HCT116 (cell line): ENCODE data around the gene ADNP. TPM values are rescaled to one million over a fixed set of nuclear protein-coding genes. Genes with fewer than 3 reads are reported as not detected.

Experiments used
- ATAC-seq: fragments of 200-7000 bp; cut with Tn5 transposase; 2 replicates; pipeline ENCODE4 v1.9.1; 2020; ENCODE audit warnings: mild to moderate bottlenecking, moderate library complexity
- BruUV-seq: library from RNA; stranded (reverse); fragments of 400-500 nt; replicated peaks from 2 replicates; lab custom pipeline; 2021; lab: Mats Ljungman, UMichigan
- CTCF ChIA-PET: fragments of 300-600 bp; sonication (Branson Sonifier 250); formaldehyde crosslinking; loops from one replicate; lab custom pipeline; 2021; ENCODE audit warnings: antibody characterized with exemption; lab: Charles Lee
- POLR2A ChIA-PET: fragments of 300-600, 350-600 bp; sonication (Branson Sonifier 250); formaldehyde crosslinking; loops from one replicate; lab custom pipeline; 2021; ENCODE audit warnings: antibody characterized with exemption; lab: Charles Lee
- RAD21 ChIA-PET, 2 experiments: fragments of 300-600 bp; sonication (Branson Sonifier 250); formaldehyde crosslinking; loops; one replicate each; lab custom pipeline; 2023; ENCODE audit warnings: low total read pairs in 2 of 2; ENCODE audit not compliant: uncharacterized antibody in 2 of 2, unreplicated experiment in 2 of 2, low non-redundant PET in 1 of 2; lab: Charles Lee
- DNase-seq: peaks from one replicate; pipeline ENCODE4 v3.0.0-alpha.2; 2010; ENCODE audit warnings: low read depth, low spot score
- H2AFZ ChIP-seq: fragments of 200-600 bp; shearing (Covaris generic), sonication (generic); 2 replicates; pipeline ENCODE4 v1.6.1; 2017; ENCODE audit warnings: low read depth, mixed run types, mixed read lengths, antibody characterized with exemption, low read length; ENCODE audit not compliant: poor library complexity, severe bottlenecking
- H3K27ac ChIP-seq: 2 replicates; pipeline ENCODE4 v1.5.1; 2012; ENCODE audit warnings: low read depth, low read length
- H3K27me3 ChIP-seq: fragments of 200-600 bp; sonication (generic); 2 replicates; pipeline ENCODE4 v1.6.1; 2016; ENCODE audit warnings: mixed run types, low read length, mixed read lengths; ENCODE audit not compliant: insufficient read depth
- H3K36me3 ChIP-seq, 2 experiments: fragments of 200-500 bp in 1 of 2; fragments of 200-600 bp in 1 of 2; sonication (Bioruptor generic) in 1 of 2; sonication (generic) in 1 of 2; 2 replicates each; pipeline versions ENCODE4 v1.5.1 to v1.6.1; 2014 to 2016; ENCODE audit warnings: low read length in 2 of 2, inconsistent platforms in 1 of 2, mixed read lengths in 1 of 2, mixed run types in 1 of 2; ENCODE audit not compliant: insufficient read depth in 2 of 2, control insufficient read depth in 1 of 2
- H3K4me1 ChIP-seq, 2 experiments: fragments of 200-600 bp in 1 of 2; sonication (generic) in 1 of 2; 2 replicates each; pipeline versions ENCODE4 v1.5.1 to v1.6.1; 2012 to 2017; ENCODE audit warnings: low read length in 2 of 2, inconsistent platforms in 1 of 2, mild to moderate bottlenecking in 1 of 2, mixed read lengths in 1 of 2, mixed run types in 1 of 2, moderate library complexity in 1 of 2; ENCODE audit not compliant: insufficient read depth in 2 of 2, control insufficient read depth in 1 of 2
- H3K4me2 ChIP-seq: fragments of 200-600 bp; sonication (generic); 2 replicates; pipeline ENCODE4 v1.6.1; 2017; ENCODE audit warnings: mixed run types, low read length, mixed read lengths
- H3K4me3 ChIP-seq, 2 experiments: fragments of 200-600 bp in 1 of 2; sonication (generic) in 1 of 2; replicated peaks in 1 of 2; 2 replicates each; pipeline ENCODE4 v1.5.1; 2011 to 2016; ENCODE audit warnings: low read length in 2 of 2, control low read depth in 1 of 2, low read depth in 1 of 2, mild to moderate bottlenecking in 1 of 2, mixed read lengths in 1 of 2, mixed run types in 1 of 2
- H3K79me2 ChIP-seq: fragments of 200-600 bp; sonication (generic); 2 replicates; pipeline ENCODE4 v1.6.1; 2017; ENCODE audit warnings: mild to moderate bottlenecking, mixed run types, low read length, moderate library complexity, mixed read lengths; ENCODE audit not compliant: insufficient read depth
- H3K9ac ChIP-seq: fragments of 200-600 bp; sonication (generic); 2 replicates; pipeline ENCODE4 v1.6.1; 2016; ENCODE audit warnings: low read length, mixed read lengths
- H3K9me2 ChIP-seq: fragments of 200-600 bp; sonication (generic), shearing (Covaris generic); 2 replicates; pipeline ENCODE4 v1.6.1; 2017; ENCODE audit warnings: mixed run types, mild to moderate bottlenecking, moderate library complexity; ENCODE audit not compliant: insufficient read depth
- H3K9me3 ChIP-seq, 2 experiments: fragments of 200-500 bp in 1 of 2; fragments of 200-600 bp in 1 of 2; sonication (Bioruptor generic) in 1 of 2; sonication (generic) in 1 of 2; 2 replicates each; pipeline ENCODE4 v1.6.1; 2014 to 2017; ENCODE audit warnings: low read length in 2 of 2, mixed read lengths in 2 of 2, inconsistent platforms in 1 of 2, low read depth in 1 of 2, mild to moderate bottlenecking in 1 of 2, mixed run types in 1 of 2, moderate library complexity in 1 of 2; ENCODE audit not compliant: control insufficient read depth in 1 of 2, insufficient read depth in 1 of 2
- H4K20me1 ChIP-seq: fragments of 200-600 bp; sonication (generic), shearing (Covaris generic); 2 replicates; pipeline ENCODE4 v1.6.1; 2017; ENCODE audit warnings: mixed run types, mild to moderate bottlenecking, moderate library complexity; ENCODE audit not compliant: insufficient read depth
- CBX3 ChIP-seq: IDR thresholded peaks from 2 replicates; pipeline ENCODE4 v1.6.1; 2012; ENCODE audit warnings: low read depth
- EGR1 ChIP-seq: IDR thresholded peaks from 2 replicates; pipeline ENCODE4 v1.6.1; 2012; ENCODE audit warnings: low read depth
- SIN3A ChIP-seq: IDR thresholded peaks from 2 replicates; pipeline ENCODE4 v1.6.1; 2012; ENCODE audit warnings: low read depth
- SRF ChIP-seq: IDR thresholded peaks from 2 replicates; pipeline ENCODE4 v1.6.1; 2012; ENCODE audit warnings: low read depth
- TCF7L2 ChIP-seq: IDR thresholded peaks from 2 replicates; pipeline ENCODE4 v1.7.0; 2011; ENCODE audit warnings: borderline replicate concordance, inconsistent platforms; ENCODE audit not compliant: insufficient read depth, insufficient read length; ENCODE audit errors: extremely low read depth
- ZNF274 ChIP-seq: fragments of 200-500 bp; sonication (Bioruptor generic); IDR thresholded peaks from 2 replicates; pipeline ENCODE4 v1.6.1; 2014; ENCODE audit warnings: mild to moderate bottlenecking, low read depth, low read length, inconsistent platforms
- intact Hi-C: fragments of 100-400 bp; cut with micrococcal nuclease; formaldehyde crosslinking; loops from 2 replicates; pipeline ENCODE4 v1.10.0; 2022
- total RNA-seq: library from RNA; stranded (reverse); gene quantifications from one replicate; pipeline ENCODE4 v1.2.1, GENCODE V29; 2021; ENCODE audit not compliant: unreplicated experiment
- TF ChIP-seq, protein P1 (sequence below), 3 experiments: fragments of 200-600 bp in 1 of 3; sonication (generic) in 1 of 3; IDR thresholded peaks in 2 of 3; conservative IDR thresholded peaks in 1 of 3; 2 replicates each; pipeline ENCODE4 v1.5.1; 2012 to 2017; ENCODE audit warnings: low read depth in 2 of 3, low read length in 2 of 3, antibody characterized with exemption in 1 of 3, borderline replicate concordance in 1 of 3, control low read depth in 1 of 3, mild to moderate bottlenecking in 1 of 3, mixed read lengths in 1 of 3, mixed run types in 1 of 3, moderate library complexity in 1 of 3; ENCODE audit not compliant: insufficient read depth in 1 of 3
- TF ChIP-seq, protein P2 (sequence below): IDR thresholded peaks from 2 replicates; pipeline ENCODE4 v1.6.1; 2011; ENCODE audit warnings: mild to moderate bottlenecking, low read length, moderate library complexity; ENCODE audit not compliant: insufficient replicate concordance; ENCODE audit errors: extremely low read depth
- TF ChIP-seq, protein P3 (sequence below): IDR thresholded peaks from 2 replicates; pipeline ENCODE4 v1.6.1; 2012

Gene ADNP
- total RNA-seq, 1 experiment from 2014 or later: 85.9 TPM

DNA sequence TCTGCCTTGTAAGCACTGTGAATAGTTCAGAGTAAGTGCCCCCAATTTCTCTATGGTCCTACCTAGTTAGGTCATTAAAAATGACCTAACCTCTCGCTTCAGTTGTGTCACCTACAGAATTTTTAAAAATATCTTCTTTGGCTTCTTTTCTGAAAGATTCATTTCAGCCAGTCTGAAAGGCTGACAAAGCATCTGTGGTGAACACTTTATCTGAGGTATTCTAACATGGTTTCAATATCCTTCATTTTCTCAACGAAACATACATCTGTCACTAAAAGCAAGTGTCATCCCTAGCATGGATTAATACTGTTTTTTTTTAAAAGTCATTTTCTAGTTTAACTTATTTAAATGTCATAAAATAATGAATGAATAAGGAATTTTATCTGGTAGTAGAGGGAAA lies 22.0 kb upstream of the ADNP start:
- Histone ChIP-seq H3K9me3 (no peaks in the 10 kb centered on the region), H3K9ac (no peak overlapping the region), H2AFZ (no peak overlapping the region), H3K4me3 (no peak overlapping the region), H3K36me3 (peaks cover 31 to 55% of the 10 kb centered on the region in 2 experiments; a peak in 3 of 4 replicates), H3K27ac (no peak overlapping the region), H3K79me2 (peaks cover 100% of the 10 kb centered on the region), H3K9me2 (no peaks in the 10 kb centered on the region), H4K20me1 (peaks cover 30% of the 10 kb centered on the region; the same call in 1 of the 2 replicates), H3K4me1 (peaks cover 9 to 22% of the 10 kb centered on the region in 2 experiments), H3K4me2 (no peak overlapping the region), H3K27me3 (no peaks in the 10 kb centered on the region)
- TF ChIP-seq ZNF274 (no peak), SRF (no peak), CBX3 (no peak), EGR1 (no peak), TCF7L2 (no peak), SIN3A (no peak)
- TF ChIP-seq, protein P1, sequence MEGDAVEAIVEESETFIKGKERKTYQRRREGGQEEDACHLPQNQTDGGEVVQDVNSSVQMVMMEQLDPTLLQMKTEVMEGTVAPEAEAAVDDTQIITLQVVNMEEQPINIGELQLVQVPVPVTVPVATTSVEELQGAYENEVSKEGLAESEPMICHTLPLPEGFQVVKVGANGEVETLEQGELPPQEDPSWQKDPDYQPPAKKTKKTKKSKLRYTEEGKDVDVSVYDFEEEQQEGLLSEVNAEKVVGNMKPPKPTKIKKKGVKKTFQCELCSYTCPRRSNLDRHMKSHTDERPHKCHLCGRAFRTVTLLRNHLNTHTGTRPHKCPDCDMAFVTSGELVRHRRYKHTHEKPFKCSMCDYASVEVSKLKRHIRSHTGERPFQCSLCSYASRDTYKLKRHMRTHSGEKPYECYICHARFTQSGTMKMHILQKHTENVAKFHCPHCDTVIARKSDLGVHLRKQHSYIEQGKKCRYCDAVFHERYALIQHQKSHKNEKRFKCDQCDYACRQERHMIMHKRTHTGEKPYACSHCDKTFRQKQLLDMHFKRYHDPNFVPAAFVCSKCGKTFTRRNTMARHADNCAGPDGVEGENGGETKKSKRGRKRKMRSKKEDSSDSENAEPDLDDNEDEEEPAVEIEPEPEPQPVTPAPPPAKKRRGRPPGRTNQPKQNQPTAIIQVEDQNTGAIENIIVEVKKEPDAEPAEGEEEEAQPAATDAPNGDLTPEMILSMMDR (IDR thresholded peaks at IDR 0.05 in 2 of 3, conservative IDR thresholded peaks at IDR 0.05 in 1 of 3; ENCODE audit: borderline replicate concordance in 1 of 3, insufficient read depth in 1 of 3, low read depth in 2 of 3, low read length in 2 of 3): no peak
- TF ChIP-seq, protein P2, sequence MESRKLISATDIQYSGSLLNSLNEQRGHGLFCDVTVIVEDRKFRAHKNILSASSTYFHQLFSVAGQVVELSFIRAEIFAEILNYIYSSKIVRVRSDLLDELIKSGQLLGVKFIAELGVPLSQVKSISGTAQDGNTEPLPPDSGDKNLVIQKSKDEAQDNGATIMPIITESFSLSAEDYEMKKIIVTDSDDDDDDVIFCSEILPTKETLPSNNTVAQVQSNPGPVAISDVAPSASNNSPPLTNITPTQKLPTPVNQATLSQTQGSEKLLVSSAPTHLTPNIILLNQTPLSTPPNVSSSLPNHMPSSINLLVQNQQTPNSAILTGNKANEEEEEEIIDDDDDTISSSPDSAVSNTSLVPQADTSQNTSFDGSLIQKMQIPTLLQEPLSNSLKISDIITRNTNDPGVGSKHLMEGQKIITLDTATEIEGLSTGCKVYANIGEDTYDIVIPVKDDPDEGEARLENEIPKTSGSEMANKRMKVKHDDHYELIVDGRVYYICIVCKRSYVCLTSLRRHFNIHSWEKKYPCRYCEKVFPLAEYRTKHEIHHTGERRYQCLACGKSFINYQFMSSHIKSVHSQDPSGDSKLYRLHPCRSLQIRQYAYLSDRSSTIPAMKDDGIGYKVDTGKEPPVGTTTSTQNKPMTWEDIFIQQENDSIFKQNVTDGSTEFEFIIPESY: no peak
- TF ChIP-seq, protein P3, sequence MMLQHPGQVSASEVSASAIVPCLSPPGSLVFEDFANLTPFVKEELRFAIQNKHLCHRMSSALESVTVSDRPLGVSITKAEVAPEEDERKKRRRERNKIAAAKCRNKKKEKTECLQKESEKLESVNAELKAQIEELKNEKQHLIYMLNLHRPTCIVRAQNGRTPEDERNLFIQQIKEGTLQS: no peak
- no peak for DNase-seq
- intact Hi-C loops: no loop called here
- ChIA-PET CTCF (no interaction called here), POLR2A (no interaction called here), RAD21 (no interaction called here)
- BruUV-seq: no TSS peak
- no peak for ATAC-seq
